Naive thymus-derived CD8-positive, alpha-beta T cell (primary cell): Measurements from ENCODE around the gene RPS6KB1. TPM values are rescaled to one million over a fixed set of nuclear protein-coding genes. Genes with fewer than 3 reads are reported as not detected.
"Not testable (repeated sequence)": the region's sequence is repeated elsewhere in the genome, so short reads cannot be mapped to it uniquely, and the experiment has no call there.

ENCODE experiments used
- ATAC-seq, 2 donors: fragments of 150-1000 bp; cut with Tn5 transposase in 1 of 2; sonication (Bioruptor Pico), chemical (Tn5 transposase) in 1 of 2; 1 replicate in 1 of 2; 2 replicates in 1 of 2; pipeline ENCODE4 v1.10.0; 2021; ENCODE audit warnings: mild to moderate bottlenecking in 2 of 2, moderate library complexity in 2 of 2
- POLR2A ChIA-PET: fragments of 350-600 bp; sonication (Branson Sonifier 250); formaldehyde crosslinking; loops from one replicate; lab custom pipeline; 2021; ENCODE audit warnings: antibody characterized with exemption; lab: Charles Lee
- DNase-seq, 10 donors: peaks; one replicate each; pipeline versions ENCODE4 v3.0.0 to v3.0.0-alpha.2; 2020 to 2022
- H3K27ac Mint-ChIP-seq, 10 donors: one replicate each; pipeline ENCODE4 v1.8.0; 2020 to 2022; ENCODE audit warnings: mild to moderate bottlenecking in 10 of 10, mixed read lengths in 10 of 10, moderate library complexity in 4 of 10, inconsistent platforms in 1 of 10
- H3K27me3 Mint-ChIP-seq, 5 donors: one replicate each; pipeline ENCODE4 v1.8.0; 2021 to 2022; ENCODE audit warnings: mixed read lengths in 5 of 5
- H3K36me3 Mint-ChIP-seq, 3 donors: one replicate each; pipeline ENCODE4 v1.8.0; 2020 to 2022; ENCODE audit warnings: mixed read lengths in 3 of 3, mild to moderate bottlenecking in 2 of 3, inconsistent platforms in 1 of 3
- H3K4me1 Mint-ChIP-seq, 4 donors: one replicate each; pipeline ENCODE4 v1.8.0; 2021 to 2022; ENCODE audit warnings: mixed read lengths in 4 of 4
- H3K4me3 Mint-ChIP-seq, 10 donors: one replicate each; pipeline ENCODE4 v1.8.0; 2020 to 2022; ENCODE audit warnings: mild to moderate bottlenecking in 10 of 10, mixed read lengths in 10 of 10, moderate library complexity in 6 of 10, inconsistent platforms in 1 of 10
- H3K9me3 Mint-ChIP-seq, 9 donors: one replicate each; pipeline ENCODE4 v1.8.0; 2020 to 2022; ENCODE audit warnings: mixed read lengths in 9 of 9, mild to moderate bottlenecking in 3 of 9, inconsistent platforms in 1 of 9, moderate library complexity in 1 of 9
- polyA plus RNA-seq, 3 donors: library from polyadenylated mRNA; unstranded; fragments of 300-500 nt; fragmentation: Illumina TruSeq; gene quantifications; one replicate each; pipeline ENCODE4 v1.2.3, GENCODE V29; 2021
- total RNA-seq, 8 experiments: library from RNA in 2 of 8; stranded (reverse) in 2 of 8; gene quantifications; one replicate each; pipeline ENCODE4 v1.2.3 and lab custom pipeline; 2021 to 2026

Gene RPS6KB1
- total and polyA plus RNA-seq, 5 experiments from 2014 or later = 22.7 to 79.4 (median 31.5) TPM

- H3K9me3 Mint-ChIP-seq, POLR2A ChIA-PET, H3K36me3 Mint-ChIP-seq, H3K27me3 Mint-ChIP-seq, DNase-seq, ATAC-seq: not testable (repeated sequence)
- peaks cover under 1 to 17% (median 12%) of the 10 kb centered on the region in 4 donors for H3K4me1 Mint-ChIP-seq
- peak overlapping the region in 2 of 10 donors; percentile 55 to 87 for H3K27ac Mint-ChIP-seq
- peak overlapping the region in 1 of 10 donors; percentile 24 for H3K4me3 Mint-ChIP-seq
These were observed 38.8 kb upstream of the RPS6KB1 start for GRCh38 chr17:59853919-59854729.

DNA sequence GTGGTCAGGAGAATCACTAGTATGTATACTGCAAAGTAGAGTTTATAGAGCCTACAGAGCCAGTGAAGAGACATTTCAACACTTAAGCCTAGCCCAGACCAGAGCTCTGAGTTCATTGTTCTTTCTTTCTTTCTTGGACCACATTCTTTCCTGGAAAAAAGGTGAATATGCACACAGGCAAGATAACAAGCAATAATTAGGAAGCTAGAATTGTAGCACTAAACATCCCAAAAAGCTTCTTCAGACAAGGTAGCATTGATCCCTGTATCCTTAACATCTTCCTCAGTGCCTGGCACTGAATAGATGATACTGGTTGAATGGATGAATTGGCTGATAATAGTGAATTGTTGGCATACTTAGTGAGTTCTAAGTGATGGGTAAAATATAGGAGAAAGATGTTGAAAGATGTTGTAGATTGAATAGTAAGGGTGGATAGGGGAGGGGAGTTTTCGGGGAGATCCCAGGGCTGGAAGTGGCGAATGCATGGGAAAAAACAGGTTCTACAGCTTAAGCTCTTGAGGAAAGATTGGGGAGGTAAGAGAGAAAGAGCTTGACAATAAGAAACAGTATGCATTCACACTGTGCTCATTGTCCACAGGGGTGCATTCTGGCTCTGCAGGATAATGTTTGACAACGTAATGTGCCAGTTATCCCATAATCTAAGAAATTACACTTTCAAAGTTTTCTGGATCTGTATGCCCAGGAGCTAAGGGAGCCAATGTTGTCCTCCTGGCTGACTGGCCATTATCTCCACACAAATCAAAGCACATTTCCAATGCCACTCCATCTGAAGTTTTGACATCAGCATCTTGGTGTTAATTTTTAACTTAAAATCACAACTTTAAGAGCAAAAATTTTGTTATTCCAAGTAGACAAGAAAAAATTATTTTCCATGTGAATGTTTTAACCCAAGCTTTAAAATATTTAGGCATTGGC, 35.8 kb upstream of the RPS6KB1 start:
- POLR2A ChIA-PET = no interaction called here
- peak overlapping the region in 5 of 10 donors; percentile 21 to 96 (median 33) for H3K27ac Mint-ChIP-seq
- DNase-seq = no peak

GRCh38 chr17:59858167-59858816, 34.6 kb upstream of the RPS6KB1 start:
- Mint-ChIP-seq H3K27me3 (no peaks in the 10 kb centered on the region), H3K27ac (peak overlapping the region in 3 of 10 donors; percentile 3 to 96 (median 33)), H3K4me1 (peaks cover 0 to 9% (median 4%) of the 10 kb centered on the region in 4 donors), H3K36me3 (peaks cover 0 to 46% (median 15%) of the 10 kb centered on the region in 3 donors), H3K9me3 (no peaks in the 10 kb centered on the region), H3K4me3 (no peak overlapping the region)
- no peak for DNase-seq
- POLR2A ChIA-PET = no interaction called here
- no peak for ATAC-seq

More for the DNA sequence above, 35.8 kb upstream of the RPS6KB1 start:
- Mint-ChIP-seq H3K27me3 (no peaks in the 10 kb centered on the region), H3K4me1 (peaks cover 0 to 15% (median 8%) of the 10 kb centered on the region in 4 donors), H3K36me3 (peaks cover 0 to 36% (median 11%) of the 10 kb centered on the region in 3 donors), H3K4me3 (no peak overlapping the region), H3K9me3 (no peaks in the 10 kb centered on the region)
- no peak for ATAC-seq

GRCh38 chr17:59858932-59859331, 34.0 kb upstream of the RPS6KB1 start:
- Mint-ChIP-seq H3K27ac (peak overlapping the region in 3 of 10 donors; percentile 33 to 96 (median 39)), H3K4me1 (peaks cover 0 to 7% (median under 1%) of the 10 kb centered on the region in 4 donors), H3K27me3 (no peaks in the 10 kb centered on the region), H3K9me3 (no peaks in the 10 kb centered on the region), H3K4me3 (no peak overlapping the region), H3K36me3 (peaks cover 0 to 52% (median 17%) of the 10 kb centered on the region in 3 donors)
- no peak for DNase-seq
- POLR2A ChIA-PET = no interaction called here
- ATAC-seq = no peak

DNA sequence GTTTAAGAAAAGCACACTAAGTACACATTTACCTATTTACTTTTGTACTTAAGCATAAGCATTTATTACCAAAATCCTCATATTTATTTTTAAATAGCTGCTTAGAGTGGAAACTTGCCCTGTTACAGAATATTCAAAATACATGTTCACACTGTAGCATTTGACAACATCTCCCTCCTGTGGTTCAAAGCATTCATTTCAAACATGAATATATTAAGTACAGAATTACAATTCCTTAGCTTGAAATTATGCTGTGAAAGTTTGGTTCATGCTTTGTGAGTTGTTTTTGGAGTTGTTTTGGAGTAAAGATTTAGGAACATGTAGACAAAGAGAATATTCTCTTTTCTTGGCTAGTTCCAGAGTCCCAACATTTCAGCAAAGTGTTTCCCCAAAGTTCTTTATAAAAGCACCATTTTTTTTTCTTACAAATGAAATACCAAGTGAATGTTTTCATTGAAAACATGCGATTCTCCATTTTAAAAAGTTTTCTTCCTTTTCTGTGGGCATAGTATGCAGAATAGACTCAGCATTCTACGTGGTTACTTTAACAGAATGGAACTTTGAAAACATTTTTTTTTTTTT, 33.4 kb upstream of the RPS6KB1 start:
- Mint-ChIP-seq H3K36me3 (peaks cover 0 to 56% (median 17%) of the 10 kb centered on the region in 3 donors), H3K4me3 (no peak overlapping the region), H3K9me3 (no peaks in the 10 kb centered on the region), H3K27ac (peak overlapping the region in 4 of 10 donors; percentile 33 to 96 (median 44)), H3K27me3 (no peaks in the 10 kb centered on the region), H3K4me1 (peaks cover 0 to 7% (median under 1%) of the 10 kb centered on the region in 4 donors)
- POLR2A ChIA-PET = interaction anchor here (0.6 kb wide), 2 partner anchors 22 to 99 kb away, joined by 5 to 7 read pairs; no protein-coding TSS in a partner anchor
- ATAC-seq (peak in 1 of 2 donors; percentile 33), DNase-seq (peak in 1 of 10 donors; percentile 21)

GRCh38 chr17:59863616-59864015, 29.3 kb upstream of the RPS6KB1 start:
- H3K27ac Mint-ChIP-seq = peak overlapping the region in 2 of 10 donors; percentile 19 to 53
- peaks cover 0 to 5% (median 2%) of the 10 kb centered on the region in 4 donors for H3K4me1 Mint-ChIP-seq
- no peak overlapping the region for H3K4me3 Mint-ChIP-seq
- DNase-seq (no peak), ATAC-seq (no peak)
- H3K27me3 Mint-ChIP-seq = no peaks in the 10 kb centered on the region
- no peaks in the 10 kb centered on the region for H3K9me3 Mint-ChIP-seq
- POLR2A ChIA-PET = no interaction called here
- peaks cover 0 to 83% (median 19%) of the 10 kb centered on the region in 3 donors for H3K36me3 Mint-ChIP-seq

DNA sequence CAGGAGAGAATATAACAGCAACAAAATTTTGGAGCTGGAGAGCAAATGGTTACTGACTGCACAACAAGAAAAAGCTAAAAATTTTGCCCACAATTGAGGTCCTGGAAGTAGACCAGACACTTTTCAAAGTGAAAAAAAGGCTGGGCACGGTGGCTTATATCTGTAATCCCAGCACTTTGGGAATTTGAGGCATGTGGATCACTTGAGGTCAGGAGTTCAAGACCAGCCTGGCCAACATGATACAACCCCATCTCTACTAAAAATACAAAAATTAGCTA, 23.0 kb upstream of the RPS6KB1 start:
- POLR2A ChIA-PET = interaction anchor here (0.7 kb wide), 1 partner anchor 58 kb away, joined by 3 read pairs; no protein-coding TSS in a partner anchor
- H3K27me3 Mint-ChIP-seq = no peaks in the 10 kb centered on the region
- no peaks in the 10 kb centered on the region for H3K9me3 Mint-ChIP-seq
- H3K4me1 Mint-ChIP-seq = peaks cover 0 to 4% (median 1%) of the 10 kb centered on the region in 4 donors
- no peak overlapping the region for H3K4me3 Mint-ChIP-seq
- H3K27ac Mint-ChIP-seq = peak overlapping the region in 2 of 10 donors; percentile 13 to 16
- no peak for ATAC-seq
- DNase-seq = no peak
- H3K36me3 Mint-ChIP-seq = peaks cover 0 to 75% (median 11%) of the 10 kb centered on the region in 3 donors

DNA sequence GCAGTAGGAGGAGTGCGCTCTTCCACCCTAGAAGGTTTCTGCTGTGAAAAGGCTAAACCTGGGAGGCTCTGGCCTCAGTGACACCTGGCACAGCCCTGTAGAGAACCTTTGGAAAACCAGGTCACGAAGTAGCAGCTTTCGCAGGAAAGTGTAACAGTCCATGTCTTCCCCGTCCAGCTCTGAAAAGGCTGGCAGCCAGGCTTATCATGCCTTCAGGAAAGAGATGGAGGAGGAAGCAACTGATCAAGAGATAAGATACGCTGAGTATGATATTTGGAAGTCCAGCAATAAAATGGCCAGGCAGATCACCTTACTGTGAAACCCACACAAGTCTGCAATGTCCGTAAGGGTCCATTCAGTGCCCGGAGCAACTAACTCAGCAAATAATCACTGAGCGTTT, 22.4 kb upstream of the RPS6KB1 start:
- Mint-ChIP-seq H3K36me3 (peaks cover 0 to 74% (median 10%) of the 10 kb centered on the region in 3 donors), H3K9me3 (no peaks in the 10 kb centered on the region), H3K4me3 (no peak overlapping the region), H3K4me1 (peaks cover 0 to 4% (median 1%) of the 10 kb centered on the region in 4 donors), H3K27ac (peak overlapping the region in 3 of 10 donors; percentile 46 to 77 (median 56)), H3K27me3 (no peaks in the 10 kb centered on the region)
- POLR2A ChIA-PET = interaction anchor here (0.7 to 1.2 kb wide), 2 partner anchors 22 to 58 kb away, joined by 3 to 4 read pairs; no protein-coding TSS in a partner anchor
- no peak for DNase-seq
- no peak for ATAC-seq

- DNase-seq (no peak), ATAC-seq (no peak)
- Mint-ChIP-seq H3K9me3 (no peaks in the 10 kb centered on the region), H3K4me1 (peaks cover 0 to 6% (median 1%) of the 10 kb centered on the region in 4 donors), H3K36me3 (peaks cover 0 to 78% (median 9%) of the 10 kb centered on the region in 3 donors), H3K27me3 (no peaks in the 10 kb centered on the region), H3K27ac (peak overlapping the region in 3 of 10 donors; percentile 14 to 30 (median 18)), H3K4me3 (no peak overlapping the region)
- POLR2A ChIA-PET = interaction anchor here (0.6 kb wide), 1 partner anchor 419 kb away, joined by 3 read pairs; no protein-coding TSS in a partner anchor
These were observed 20.6 kb upstream of the RPS6KB1 start for GRCh38 chr17:59872351-59872750.

GRCh38 chr17:59873414-59873813, 19.5 kb upstream of the RPS6KB1 start:
- H3K36me3 Mint-ChIP-seq = peaks cover 4 to 81% (median 13%) of the 10 kb centered on the region in 3 donors
- H3K27ac Mint-ChIP-seq, H3K4me1 Mint-ChIP-seq, H3K4me3 Mint-ChIP-seq, DNase-seq, ATAC-seq, H3K9me3 Mint-ChIP-seq, H3K27me3 Mint-ChIP-seq, POLR2A ChIA-PET: not testable (repeated sequence)

DNA sequence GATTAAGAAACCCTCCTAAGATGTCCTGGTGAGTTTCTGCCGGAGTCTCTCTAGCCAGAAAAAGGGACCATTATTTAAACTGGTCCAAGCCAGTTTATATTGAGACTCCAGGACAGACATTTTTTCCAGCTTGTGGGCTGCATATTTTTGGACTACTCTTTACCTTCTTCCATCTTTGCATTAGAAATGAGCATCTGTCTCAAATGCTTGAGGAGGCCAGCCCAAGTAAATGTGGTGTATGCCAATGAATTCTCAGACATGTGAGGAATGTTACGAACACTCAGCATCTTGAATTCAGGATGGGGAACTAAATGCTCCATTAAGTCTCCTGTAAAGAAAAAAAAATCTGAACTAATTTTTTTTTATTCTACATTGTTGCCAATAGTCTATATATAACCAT, 18.5 kb upstream of the RPS6KB1 start:
- no peaks in the 10 kb centered on the region for H3K27me3 Mint-ChIP-seq
- peaks cover 4 to 81% (median 12%) of the 10 kb centered on the region in 3 donors for H3K36me3 Mint-ChIP-seq
- H3K27ac Mint-ChIP-seq = no peak overlapping the region
- POLR2A ChIA-PET = no interaction called here
- H3K4me1 Mint-ChIP-seq = peaks cover 0 to 5% (median under 1%) of the 10 kb centered on the region in 4 donors
- ATAC-seq (no peak), DNase-seq (no peak)
- no peaks in the 10 kb centered on the region for H3K9me3 Mint-ChIP-seq
- no peak overlapping the region for H3K4me3 Mint-ChIP-seq
